Measurements from ENCODE around the gene ITGAL.
"Not testable (repeated sequence)": the region's sequence is repeated elsewhere in the genome, so short reads cannot be mapped to it uniquely, and the experiment has no call there.

The ITGAL gene

GRCh38 chr16:30491744-30492308 lies 19.3 kb downstream of the ITGAL start:
- DNase-seq (ENCODE audit: low read depth in 2 of 2): no peak

GRCh38 chr16:30493941-30494488 lies 21.5 kb downstream of the ITGAL start:
- no peak for DNase-seq (ENCODE audit: low read depth in 2 of 2)

- DNase-seq (ENCODE audit: low read depth in 2 of 2): no peak
Observed at GRCh38 chr16:30494709-30495108, 22.2 kb downstream of the ITGAL start.

- DNase-seq (ENCODE audit: low read depth in 2 of 2): no peak
Observed at GRCh38 chr16:30499284-30499683, 26.7 kb downstream of the ITGAL start.

- DNase-seq (ENCODE audit: low read depth in 2 of 2): no peak
Observed at GRCh38 chr16:30503403-30504296, 31.1 kb downstream of the ITGAL start.

GRCh38 chr16:30509081-30509765 lies 36.7 kb downstream of the ITGAL start:
- DNase-seq (ENCODE audit: low read depth in 2 of 2): no peak

- DNase-seq (ENCODE audit: low read depth in 2 of 2): no peak
Observed at GRCh38 chr16:30510376-30510938, 37.9 kb downstream of the ITGAL start.

GRCh38 chr16:30511509-30511908 lies 39.0 kb downstream of the ITGAL start:
- no peak for DNase-seq (ENCODE audit: low read depth in 2 of 2)

- DNase-seq (ENCODE audit: low read depth in 2 of 2): no peak
Observed at GRCh38 chr16:30515275-30515674, 42.7 kb downstream of the ITGAL start.

GRCh38 chr16:30518552-30518951 lies 46.0 kb downstream of the ITGAL start:
- DNase-seq (ENCODE audit: low read depth in 2 of 2): no peak

- DNase-seq (ENCODE audit: low read depth in 2 of 2): no peak
Observed at GRCh38 chr16:30519120-30520049, 46.8 kb downstream of the ITGAL start.

- DNase-seq (ENCODE audit: low read depth in 2 of 2): no peak
Observed at GRCh38 chr16:30521476-30521872, 48.9 kb downstream of the ITGAL start.

GRCh38 chr16:30521873-30522641 lies 49.5 kb downstream of the ITGAL start:
- DNase-seq (ENCODE audit: low read depth in 2 of 2): no peak

- DNase-seq (ENCODE audit: low read depth in 2 of 2): not testable (repeated sequence)
Observed at GRCh38 chr16:30522702-30523463, 50.3 kb downstream of the ITGAL start.

- no peak for DNase-seq (ENCODE audit: low read depth in 2 of 2)
Observed at GRCh38 chr16:30523768-30524574, 51.4 kb downstream of the ITGAL start.

GRCh38 chr16:30524575-30525568 lies 52.3 kb downstream of the ITGAL start:
- DNase-seq (ENCODE audit: low read depth in 2 of 2): no peak

GRCh38 chr16:30525844-30526136 lies 53.2 kb downstream of the ITGAL start:
- no peak for DNase-seq (ENCODE audit: low read depth in 2 of 2)

Measured in activated CD8-positive, alpha-beta memory T cell treated with anti-CD3 and anti-CD28 coated beads for 4 hours (primary cell).